Measurements from ENCODE around the gene PLXNB2. TPM values are rescaled to one million over a fixed set of nuclear protein-coding genes. Genes with fewer than 3 reads are reported as not detected.

Gene PLXNB2
- total and polyA plus RNA-seq, 2 donors (not counting 1 experiment from before 2014, with no cell fraction given): 62.7 to 209 TPM

- no peak for DNase-seq (ENCODE audit: low read depth in 2 of 2)
- TF ChIP-seq EZH2 (IDR thresholded peaks at IDR 0.05; ENCODE audit: low read length, missing control alignments): no peak
- TF ChIP-seq, protein P1, sequence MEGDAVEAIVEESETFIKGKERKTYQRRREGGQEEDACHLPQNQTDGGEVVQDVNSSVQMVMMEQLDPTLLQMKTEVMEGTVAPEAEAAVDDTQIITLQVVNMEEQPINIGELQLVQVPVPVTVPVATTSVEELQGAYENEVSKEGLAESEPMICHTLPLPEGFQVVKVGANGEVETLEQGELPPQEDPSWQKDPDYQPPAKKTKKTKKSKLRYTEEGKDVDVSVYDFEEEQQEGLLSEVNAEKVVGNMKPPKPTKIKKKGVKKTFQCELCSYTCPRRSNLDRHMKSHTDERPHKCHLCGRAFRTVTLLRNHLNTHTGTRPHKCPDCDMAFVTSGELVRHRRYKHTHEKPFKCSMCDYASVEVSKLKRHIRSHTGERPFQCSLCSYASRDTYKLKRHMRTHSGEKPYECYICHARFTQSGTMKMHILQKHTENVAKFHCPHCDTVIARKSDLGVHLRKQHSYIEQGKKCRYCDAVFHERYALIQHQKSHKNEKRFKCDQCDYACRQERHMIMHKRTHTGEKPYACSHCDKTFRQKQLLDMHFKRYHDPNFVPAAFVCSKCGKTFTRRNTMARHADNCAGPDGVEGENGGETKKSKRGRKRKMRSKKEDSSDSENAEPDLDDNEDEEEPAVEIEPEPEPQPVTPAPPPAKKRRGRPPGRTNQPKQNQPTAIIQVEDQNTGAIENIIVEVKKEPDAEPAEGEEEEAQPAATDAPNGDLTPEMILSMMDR (conservative IDR thresholded peaks at IDR 0.05 in 1 of 2, IDR thresholded peaks at IDR 0.05 in 1 of 2; ENCODE audit: low read depth in 1 of 2, low read length in 2 of 2): no peak
- no peak overlapping the region for H3K4me2 ChIP-seq (ENCODE audit: extremely low read depth, insufficient read depth, low read length)
Observed at GRCh38 chr22:50264104-50264745, 43.2 kb downstream of the PLXNB2 start.

DNA sequence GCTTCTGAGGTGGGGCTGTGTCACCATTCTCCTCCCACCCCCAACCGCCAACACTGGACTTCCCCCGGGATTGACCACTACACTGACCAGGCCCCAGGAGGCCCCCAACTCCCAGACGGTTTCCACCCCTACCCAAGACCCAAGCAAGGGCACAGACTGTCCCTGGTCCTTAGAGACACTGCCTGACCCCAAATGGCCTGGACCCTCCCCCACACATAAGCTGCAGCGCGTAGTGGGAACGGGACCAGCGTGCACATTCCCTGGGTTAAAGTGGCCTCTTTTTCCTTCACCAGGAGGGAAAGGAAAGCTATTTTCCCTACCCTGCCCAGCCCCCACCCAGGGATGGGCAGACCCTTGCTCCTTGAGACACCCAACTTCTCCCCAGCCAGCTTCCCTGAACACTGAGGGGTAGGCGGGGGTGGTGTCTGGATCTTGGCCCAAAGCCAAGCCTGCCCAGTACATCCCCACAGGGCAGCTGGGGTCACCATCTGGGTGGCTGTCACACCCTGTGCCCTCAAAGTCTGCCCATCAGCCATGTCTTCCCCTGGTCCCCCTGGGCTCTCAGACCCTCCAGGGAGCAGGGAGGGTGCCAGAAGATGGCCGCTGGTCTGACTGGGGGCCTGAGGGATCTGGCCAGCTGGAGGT, 44.4 kb downstream of the PLXNB2 start:
- no peaks in the 10 kb centered on the region for H3K36me3 ChIP-seq (ENCODE audit: control insufficient read depth, insufficient read depth, low read length)
- TF ChIP-seq, protein P1 (conservative IDR thresholded peaks at IDR 0.05 in 1 of 2, IDR thresholded peaks at IDR 0.05 in 1 of 2; ENCODE audit: low read depth in 1 of 2, low read length in 2 of 2): no peak
- no peak for TF ChIP-seq EZH2 (IDR thresholded peaks at IDR 0.05; ENCODE audit: low read length, missing control alignments)
- H3K79me2 ChIP-seq (ENCODE audit: control insufficient read depth, insufficient read depth, low read length): peaks cover 8% of the 10 kb centered on the region
- H3K9me3 ChIP-seq (ENCODE audit: control insufficient read depth, insufficient read depth, low read depth, low read length): no peaks in the 10 kb centered on the region
- DNase-seq (ENCODE audit: low read depth in 2 of 2): no peak
- no peaks in the 10 kb centered on the region for H4K20me1 ChIP-seq (ENCODE audit: control insufficient read depth, extremely low read depth, insufficient read depth, low read length)
- no peak overlapping the region for H2AFZ ChIP-seq (ENCODE audit: low read length)
- H3K4me2 ChIP-seq (ENCODE audit: extremely low read depth, insufficient read depth, low read length): no peak overlapping the region
- H3K27me3 ChIP-seq (ENCODE audit: control insufficient read depth, insufficient read depth, low read length): no peaks in the 10 kb centered on the region
- peaks cover 6% of the 10 kb centered on the region for H3K4me1 ChIP-seq (ENCODE audit: control insufficient read depth, extremely low read depth, insufficient read depth, low read length)
- no peak overlapping the region for H3K9ac ChIP-seq (ENCODE audit: insufficient read depth, low read length)
- no peak overlapping the region for H3K4me3 ChIP-seq (replicated peaks in 1 of 4; ENCODE audit: control extremely low read depth in 1 of 4, insufficient read depth in 1 of 4, low read depth in 3 of 4, low read length in 4 of 4)
- H3K27ac ChIP-seq (ENCODE audit: insufficient read depth, low read length): no peak overlapping the region

More at GRCh38 chr22:50264104-50264745, 43.2 kb downstream of the PLXNB2 start:
- Histone ChIP-seq H4K20me1 (ENCODE audit: control insufficient read depth, extremely low read depth, insufficient read depth, low read length) (no peaks in the 10 kb centered on the region), H3K4me3 (replicated peaks in 1 of 4; ENCODE audit: control extremely low read depth in 1 of 4, insufficient read depth in 1 of 4, low read depth in 3 of 4, low read length in 4 of 4) (no peak overlapping the region), H3K27ac (ENCODE audit: insufficient read depth, low read length) (no peak overlapping the region), H3K4me1 (ENCODE audit: control insufficient read depth, extremely low read depth, insufficient read depth, low read length) (peaks cover 6% of the 10 kb centered on the region), H2AFZ (ENCODE audit: low read length) (no peak overlapping the region), H3K79me2 (ENCODE audit: control insufficient read depth, insufficient read depth, low read length) (peaks cover 8% of the 10 kb centered on the region), H3K36me3 (ENCODE audit: control insufficient read depth, insufficient read depth, low read length) (no peaks in the 10 kb centered on the region), H3K27me3 (ENCODE audit: control insufficient read depth, insufficient read depth, low read length) (no peaks in the 10 kb centered on the region), H3K9ac (ENCODE audit: insufficient read depth, low read length) (no peak overlapping the region), H3K9me3 (ENCODE audit: control insufficient read depth, insufficient read depth, low read depth, low read length) (no peaks in the 10 kb centered on the region)

GRCh38 chr22:50262460-50262911, 45.0 kb downstream of the PLXNB2 start:
- peaks cover 6% of the 10 kb centered on the region for H3K4me1 ChIP-seq (ENCODE audit: control insufficient read depth, extremely low read depth, insufficient read depth, low read length)
- H3K9ac ChIP-seq (ENCODE audit: insufficient read depth, low read length): no peak overlapping the region
- H3K27me3 ChIP-seq (ENCODE audit: control insufficient read depth, insufficient read depth, low read length): no peaks in the 10 kb centered on the region
- peaks cover 2% of the 10 kb centered on the region for H3K36me3 ChIP-seq (ENCODE audit: control insufficient read depth, insufficient read depth, low read length)
- H2AFZ ChIP-seq (ENCODE audit: low read length): no peak overlapping the region
- TF ChIP-seq, protein P1 (conservative IDR thresholded peaks at IDR 0.05 in 1 of 2, IDR thresholded peaks at IDR 0.05 in 1 of 2; ENCODE audit: low read depth in 1 of 2, low read length in 2 of 2): no peak
- TF ChIP-seq EZH2 (IDR thresholded peaks at IDR 0.05; ENCODE audit: low read length, missing control alignments): no peak
- H3K27ac ChIP-seq (ENCODE audit: insufficient read depth, low read length): no peak overlapping the region
- no peak for DNase-seq (ENCODE audit: low read depth in 2 of 2)
- no peaks in the 10 kb centered on the region for H4K20me1 ChIP-seq (ENCODE audit: control insufficient read depth, extremely low read depth, insufficient read depth, low read length)
- H3K4me3 ChIP-seq (replicated peaks in 1 of 4; ENCODE audit: control extremely low read depth in 1 of 4, insufficient read depth in 1 of 4, low read depth in 3 of 4, low read length in 4 of 4): no peak overlapping the region
- peaks cover 8% of the 10 kb centered on the region for H3K79me2 ChIP-seq (ENCODE audit: control insufficient read depth, insufficient read depth, low read length)
- no peak overlapping the region for H3K4me2 ChIP-seq (ENCODE audit: extremely low read depth, insufficient read depth, low read length)
- no peaks in the 10 kb centered on the region for H3K9me3 ChIP-seq (ENCODE audit: control insufficient read depth, insufficient read depth, low read depth, low read length)
